ENCODE data around the gene LIMK2. TPM values are rescaled to one million over a fixed set of nuclear protein-coding genes. Genes with fewer than 3 reads are reported as not detected.
A peak's percentile ranks its signal among the peaks of the same experiment; 100 is the strongest.

LIMK2 gene
- total RNA-seq, 3 donors from 2014 or later, result 6.9 to 146 (median 135) TPM

GRCh38 chr22:31206896-31207687 lies 5.0 kb upstream of the LIMK2 start:
- intact Hi-C loops (cut with DNase I; ENCODE audit: low total_unique reads), result no loop called here
- Histone ChIP-seq H3K9me3 (no peaks in the 10 kb centered on the region), H3K27ac (peak overlapping the region; percentile 60 to 86), H3K4me1 (peaks cover 5 to 8% of the 10 kb centered on the region in 2 donors), H3K36me3 (peaks cover under 1% of the 10 kb centered on the region), H3K27me3 (no peaks in the 10 kb centered on the region), H3K4me3 (no peak overlapping the region)
- TF ChIP-seq POLR2AphosphoS5 (IDR thresholded peaks at IDR 0.05) (peak in 2 of 3 donors; percentile 13 to 57), POLR2A (IDR thresholded peaks at IDR 0.05) (no peak), CTCF (IDR thresholded peaks at IDR 0.05) (no peak)
- DNase-seq (ENCODE audit: low spot score in 2 of 2), result peak; percentile 61 to 77

DNA sequence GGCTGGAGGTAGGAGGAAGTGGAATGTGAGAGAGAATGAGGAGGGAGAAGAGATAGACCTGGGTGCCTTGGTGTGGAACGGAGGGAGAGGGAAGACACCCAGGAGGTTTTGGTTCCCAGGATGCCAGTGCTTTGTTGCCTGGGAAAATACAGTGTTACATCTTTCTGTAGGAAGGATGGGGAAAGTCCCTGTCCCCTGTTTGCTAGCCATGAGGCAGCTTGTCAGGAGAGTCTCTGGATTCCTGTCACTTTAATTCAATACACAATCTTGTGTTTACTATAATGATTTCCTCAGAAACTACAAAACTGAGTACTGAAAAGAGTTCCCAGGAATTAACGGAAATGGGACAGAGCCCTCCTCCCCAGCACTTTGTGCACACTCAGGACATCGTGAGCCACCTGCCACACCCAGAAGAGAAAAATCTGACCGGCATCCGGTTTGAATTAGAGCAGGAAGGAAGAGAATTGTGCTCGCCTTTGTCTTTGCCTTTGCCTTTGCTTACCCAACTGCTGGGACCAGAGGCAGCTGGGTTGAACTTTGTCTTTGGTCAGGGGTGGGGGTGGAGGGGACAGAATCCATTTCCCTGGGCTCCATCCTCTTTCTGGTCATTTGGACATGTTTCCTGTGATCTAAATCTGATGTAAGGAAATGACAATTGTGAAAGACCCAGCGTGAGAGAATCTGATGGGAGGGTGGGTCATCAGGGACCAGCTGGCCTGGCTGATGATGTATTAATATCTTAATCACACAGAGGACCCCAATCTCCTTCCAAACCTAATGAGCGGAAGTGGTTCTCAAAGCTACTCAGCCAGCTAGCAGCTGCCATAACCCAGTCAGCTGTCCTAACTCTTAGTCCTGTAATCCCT lies 1.3 kb upstream of the LIMK2 start:
- Histone ChIP-seq H3K4me3 (no peak overlapping the region), H3K9me3 (no peaks in the 10 kb centered on the region), H3K4me1 (peaks cover 8 to 9% of the 10 kb centered on the region in 2 donors), H3K27me3 (no peaks in the 10 kb centered on the region), H3K36me3 (no peaks in the 10 kb centered on the region), H3K27ac (peak overlapping the region; percentile 79 to 82)
- TF ChIP-seq POLR2AphosphoS5 (IDR thresholded peaks at IDR 0.05) (no peak), POLR2A (IDR thresholded peaks at IDR 0.05) (no peak), CTCF (IDR thresholded peaks at IDR 0.05) (no peak)
- DNase-seq (ENCODE audit: low spot score in 2 of 2), result no peak
- intact Hi-C loops (cut with DNase I; ENCODE audit: low total_unique reads), result loop anchor here (10.0 kb wide), 1 partner anchor 64 kb away; no protein-coding TSS in a partner anchor

- TF ChIP-seq POLR2AphosphoS5 (IDR thresholded peaks at IDR 0.05) (no peak), CTCF (IDR thresholded peaks at IDR 0.05) (no peak), POLR2A (IDR thresholded peaks at IDR 0.05) (no peak)
- Histone ChIP-seq H3K27ac (peak overlapping the region; percentile 79 to 82), H3K36me3 (no peaks in the 10 kb centered on the region), H3K4me1 (peaks cover 8 to 9% of the 10 kb centered on the region in 2 donors), H3K4me3 (peak overlapping the region; percentile 73 to 78 (median 73)), H3K9me3 (no peaks in the 10 kb centered on the region), H3K27me3 (no peaks in the 10 kb centered on the region)
- DNase-seq (ENCODE audit: low spot score in 2 of 2), result no peak
- intact Hi-C loops (cut with DNase I; ENCODE audit: low total_unique reads), result loop anchor here (10.0 kb wide), 1 partner anchor 63 kb away; no protein-coding TSS in a partner anchor
Observed at GRCh38 chr22:31211482-31211861, 626 bp upstream of the LIMK2 start.

DNA sequence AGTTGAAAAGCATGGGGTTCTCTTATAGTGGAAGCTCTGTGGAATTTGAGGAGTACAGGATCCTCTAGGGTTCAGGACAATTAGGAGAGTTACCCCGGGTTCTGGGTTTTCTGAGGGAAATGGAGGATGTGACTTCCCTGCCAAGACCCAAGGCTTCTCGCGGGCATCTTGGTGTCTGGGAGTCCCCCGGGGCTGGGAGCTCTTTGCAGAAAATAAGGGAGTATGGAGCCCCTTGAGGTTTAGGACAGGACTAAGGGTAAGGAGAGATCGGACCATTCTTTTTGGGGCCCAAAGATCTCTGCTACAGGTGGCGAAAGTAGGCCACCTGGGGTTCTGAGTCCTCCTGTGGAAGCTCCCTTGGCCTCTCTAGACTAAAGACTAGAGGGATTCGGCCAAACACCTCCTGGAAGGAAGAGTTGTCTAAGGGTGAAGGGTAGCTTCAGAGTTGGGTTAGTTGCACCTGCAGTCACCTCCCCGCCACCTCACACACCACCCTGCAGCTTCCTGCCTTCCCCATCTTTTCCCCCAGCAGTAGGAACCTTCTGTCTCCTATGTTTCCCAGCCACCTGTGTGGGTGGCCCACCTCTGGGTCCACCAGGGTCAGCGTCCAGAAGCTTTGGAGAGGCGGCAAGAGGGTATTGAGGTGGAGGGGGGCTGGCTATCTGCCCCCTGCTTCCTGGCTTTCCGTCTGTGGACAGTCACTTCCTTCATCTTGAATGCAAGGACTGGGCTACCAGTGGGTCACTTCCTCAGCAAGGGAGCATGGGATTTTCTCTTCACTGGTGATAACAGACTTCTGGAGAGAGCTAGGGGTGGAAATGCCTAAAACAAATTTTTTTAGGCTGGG lies 908 bp downstream of the LIMK2 start:
- H3K9me3 ChIP-seq, result no peaks in the 10 kb centered on the region
- peak overlapping the region; percentile 79 to 82 for H3K27ac ChIP-seq
- H3K4me1 ChIP-seq, result peaks cover 6 to 9% of the 10 kb centered on the region in 2 donors
- no peak for TF ChIP-seq CTCF (IDR thresholded peaks at IDR 0.05)
- TF ChIP-seq POLR2AphosphoS5 (IDR thresholded peaks at IDR 0.05), result no peak
- no peak for TF ChIP-seq POLR2A (IDR thresholded peaks at IDR 0.05)
- H3K36me3 ChIP-seq, result no peaks in the 10 kb centered on the region
- no peak for DNase-seq (ENCODE audit: low spot score in 2 of 2)
- intact Hi-C loops (cut with DNase I; ENCODE audit: low total_unique reads), result loop anchor here (10.0 kb wide), 1 partner anchor 62 kb away; no protein-coding TSS in a partner anchor
- H3K27me3 ChIP-seq, result no peaks in the 10 kb centered on the region
- peak overlapping the region; percentile 73 to 78 (median 73) for H3K4me3 ChIP-seq

Data from breast epithelium (tissue), 4 donors.